SK-N-SH treated with all-trans-retinoic acid at 6 μM for 48 hours (cell line): Measurements from ENCODE around the gene GLI2.

Experiments used
- ARNTL ChIP-seq: fragments of 450-650 bp; formaldehyde crosslinking; IDR thresholded peaks from 2 replicates; pipeline ENCODE4 v1.5.0; 2020; ENCODE audit warnings: low read depth, mild to moderate bottlenecking, moderate library complexity, borderline replicate concordance
- BACH2 ChIP-seq: fragments of 250-450 bp; sonication (Bioruptor Pico); IDR thresholded peaks from 2 replicates; pipeline ENCODE4 v1.9.0; 2021; ENCODE audit warnings: mild to moderate bottlenecking, borderline replicate concordance
- CREB5 ChIP-seq: fragments of 250-450 bp; sonication (Bioruptor Pico); IDR thresholded peaks from 2 replicates; pipeline ENCODE4 v1.5.1; 2020; ENCODE audit warnings: low read depth, mild to moderate bottlenecking, moderate library complexity
- GLIS3 ChIP-seq: fragments of 250-450 bp; sonication (Bioruptor Pico); IDR thresholded peaks from 2 replicates; pipeline ENCODE4 v1.5.0; 2020; ENCODE audit warnings: mild to moderate bottlenecking, moderate library complexity
- ISL1 ChIP-seq: fragments of 250-450 bp; sonication (Bioruptor Pico); IDR thresholded peaks from 2 replicates; pipeline ENCODE4 v2.1.2; 2022; ENCODE audit warnings: mild to moderate bottlenecking, moderate library complexity
- OSR1 ChIP-seq: fragments of 250-450 bp; sonication (Bioruptor Pico); IDR thresholded peaks from 2 replicates; pipeline ENCODE4 v1.8.0; 2022; ENCODE audit warnings: moderate library complexity, mild to moderate bottlenecking, inconsistent platforms
- PATZ1 ChIP-seq: fragments of 250-450 bp; sonication (Bioruptor Pico); IDR thresholded peaks from 2 replicates; pipeline ENCODE4 v1.8.0; 2020; ENCODE audit warnings: mild to moderate bottlenecking, moderate library complexity, borderline replicate concordance
- RARB ChIP-seq: fragments of 250-450 bp; sonication (Bioruptor Pico); IDR thresholded peaks from 2 replicates; pipeline ENCODE4 v1.8.0; 2021; ENCODE audit warnings: mild to moderate bottlenecking, moderate library complexity
- TCF4 ChIP-seq: fragments of 250-450 bp; sonication (Bioruptor Pico); IDR thresholded peaks from 2 replicates; pipeline ENCODE4 v1.8.0; 2021; ENCODE audit warnings: mild to moderate bottlenecking, moderate library complexity, borderline replicate concordance
- TSHZ2 ChIP-seq: fragments of 250-450 bp; sonication (Bioruptor Pico); IDR thresholded peaks from 2 replicates; pipeline ENCODE4 v1.5.0; 2020; ENCODE audit warnings: mild to moderate bottlenecking, moderate library complexity
- ZNF8 ChIP-seq: fragments of 450-650 bp; formaldehyde crosslinking; IDR thresholded peaks from 2 replicates; pipeline ENCODE4 v1.5.0; 2020; ENCODE audit warnings: mild to moderate bottlenecking, moderate library complexity

GRCh38 chr2:120691410-120691809 is 44.3 kb upstream of the GLI2 start:
- no peak for TF ChIP-seq BACH2 (CRISPR knock-in tag)
- TF ChIP-seq OSR1 (CRISPR knock-in tag), result no peak
- TF ChIP-seq ARNTL (CRISPR knock-in tag), result no peak
- no peak for TF ChIP-seq RARB (CRISPR knock-in tag)
- no peak for TF ChIP-seq GLIS3
- no peak for TF ChIP-seq TCF4
- TF ChIP-seq PATZ1 (CRISPR knock-in tag), result no peak
- no peak for TF ChIP-seq CREB5 (CRISPR knock-in tag)
- no peak for TF ChIP-seq ISL1 (CRISPR knock-in tag)
- TF ChIP-seq ZNF8 (CRISPR knock-in tag), result no peak
- no peak for TF ChIP-seq TSHZ2 (CRISPR knock-in tag)
